HG03025 (cell line): ENCODE results near the gene MACROH2A2.
"Not testable (repeated sequence)": the region's sequence is repeated elsewhere in the genome, so short reads cannot be mapped to it uniquely, and the experiment has no call there.

Experiments used
- ATAC-seq: cut with Tn5 transposase; IDR thresholded peaks from one replicate; pipeline ENCODE4 v1.9.1; 2021; ENCODE audit warnings: mild to moderate bottlenecking, moderate library complexity; ENCODE audit not compliant: unreplicated experiment, low FRiP score

Gene MACROH2A2

DNA sequence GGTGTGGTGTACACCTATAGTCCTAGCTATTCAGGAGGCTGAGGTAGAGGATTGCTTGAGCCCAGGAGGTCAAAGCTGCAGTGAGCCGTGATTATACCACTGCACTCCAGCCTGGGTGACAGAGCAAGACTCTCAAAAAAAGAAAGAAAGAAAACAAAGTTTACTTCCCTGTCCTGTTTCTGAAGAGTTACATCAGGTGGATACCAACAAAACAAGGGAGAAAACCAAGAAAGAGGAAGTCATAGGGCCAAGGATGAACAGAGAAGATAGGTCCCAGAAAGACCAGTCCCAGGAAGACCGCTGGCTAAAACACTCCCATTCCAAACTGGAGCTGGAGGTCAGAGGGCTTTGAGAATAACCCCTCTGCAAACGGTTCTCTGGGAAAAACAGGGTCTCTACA lies 13.5 kb downstream of the MACROH2A2 start:
- no peak for ATAC-seq

DNA sequence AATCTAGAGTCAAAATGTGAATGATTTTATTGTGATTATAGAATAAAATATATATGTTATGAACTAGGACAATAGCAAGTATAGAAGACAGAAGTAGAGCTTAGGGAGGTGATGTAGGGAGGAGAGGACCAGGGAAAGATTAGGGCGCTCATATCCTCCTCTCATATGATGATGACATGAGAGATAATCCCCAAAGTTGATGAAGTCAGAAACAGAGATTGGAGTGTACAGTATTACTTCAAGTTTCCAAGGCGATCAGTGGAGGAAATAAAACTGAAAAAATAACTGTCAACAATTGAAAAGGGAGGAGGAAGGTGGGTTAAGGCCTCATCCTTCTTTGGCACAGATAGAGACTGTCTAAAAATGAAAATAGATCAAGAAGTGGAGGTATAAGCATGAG lies 14.9 kb downstream of the MACROH2A2 start:
- no peak for ATAC-seq

GRCh38 chr10:70068925-70069324 lies 16.3 kb downstream of the MACROH2A2 start:
- no peak for ATAC-seq

GRCh38 chr10:70069346-70069745 lies 16.7 kb downstream of the MACROH2A2 start:
- ATAC-seq: no peak

GRCh38 chr10:70070834-70071233 lies 18.2 kb downstream of the MACROH2A2 start:
- no peak for ATAC-seq

DNA sequence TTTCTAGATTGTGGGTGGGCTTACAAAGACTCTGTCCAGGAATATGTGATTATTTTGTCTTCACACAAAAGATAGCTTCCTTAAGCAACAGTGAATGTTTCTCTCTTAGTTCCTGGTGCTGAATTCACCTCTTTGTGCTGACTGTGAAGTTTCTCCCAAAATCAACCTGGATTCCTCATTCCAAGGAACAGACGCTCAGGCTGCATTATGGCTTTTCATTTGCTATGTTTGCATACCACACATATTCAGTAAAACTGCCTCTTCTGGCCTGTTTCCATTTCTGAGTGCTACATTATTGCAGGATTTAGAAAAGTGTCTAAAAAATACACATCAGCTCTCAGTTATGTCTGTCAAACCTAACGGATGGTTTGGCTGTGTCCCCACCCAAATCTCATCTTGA lies 21.5 kb downstream of the MACROH2A2 start:
- no peak for ATAC-seq

DNA sequence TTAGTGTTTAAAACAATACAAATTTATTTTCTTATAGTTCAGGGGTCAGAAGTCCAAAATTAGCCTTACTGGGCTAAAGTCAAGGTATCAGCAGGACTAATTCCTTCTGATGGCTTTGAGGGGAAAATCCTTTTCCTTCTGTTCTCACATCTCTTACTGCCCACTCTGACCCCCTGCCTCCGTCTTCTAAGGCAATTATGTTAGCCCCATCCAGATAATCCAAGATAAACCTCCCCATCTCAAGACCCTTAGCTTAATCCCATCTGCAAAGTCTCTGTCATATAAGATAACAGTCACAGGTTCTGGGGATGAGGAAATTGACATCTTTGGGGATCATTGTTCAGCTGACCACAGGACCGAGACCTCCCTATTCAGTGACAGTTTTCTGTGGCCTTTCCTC lies 22.3 kb downstream of the MACROH2A2 start:
- ATAC-seq: no peak

DNA sequence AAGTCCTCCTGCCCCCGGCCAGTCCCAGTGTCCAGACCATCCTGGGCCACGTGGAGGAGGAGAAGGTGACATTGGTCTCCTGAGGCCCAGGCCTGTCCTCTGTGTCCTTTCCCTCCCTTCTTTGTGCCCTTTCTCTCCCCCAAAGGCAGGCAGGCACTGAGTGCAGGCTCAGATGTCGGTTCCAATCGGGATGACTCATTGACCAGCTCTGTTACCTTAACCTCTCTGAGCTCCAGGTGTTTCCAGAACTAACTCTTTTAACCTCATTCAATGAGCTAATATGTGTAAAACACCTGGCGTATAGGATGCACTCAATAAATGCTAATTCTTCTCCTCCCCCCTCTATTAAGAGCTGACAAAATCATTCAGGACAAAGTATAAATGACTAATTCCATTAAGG lies 25.7 kb downstream of the MACROH2A2 start:
- no peak for ATAC-seq

DNA sequence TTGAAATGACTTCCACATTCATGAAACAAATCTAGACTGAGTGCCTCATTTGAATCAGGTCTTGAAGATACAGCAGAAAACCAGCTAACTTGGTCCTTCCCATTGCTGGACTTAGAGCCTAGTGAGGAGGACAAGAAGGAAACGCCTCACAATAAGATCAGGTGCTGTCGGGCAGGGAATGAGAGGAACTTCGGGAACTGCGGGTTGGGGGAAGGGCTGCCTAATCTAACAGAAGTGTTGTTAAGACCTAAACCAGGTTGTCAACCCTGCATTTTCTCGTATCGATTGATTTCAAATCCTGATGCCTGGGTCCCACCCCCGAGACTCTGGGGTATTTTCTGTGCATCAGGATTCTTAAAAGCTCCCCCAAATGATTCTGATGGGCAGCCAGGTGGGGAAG lies 26.3 kb downstream of the MACROH2A2 start:
- no peak for ATAC-seq

GRCh38 chr10:70080789-70081188 lies 28.1 kb downstream of the MACROH2A2 start:
- not testable (repeated sequence) for ATAC-seq

DNA sequence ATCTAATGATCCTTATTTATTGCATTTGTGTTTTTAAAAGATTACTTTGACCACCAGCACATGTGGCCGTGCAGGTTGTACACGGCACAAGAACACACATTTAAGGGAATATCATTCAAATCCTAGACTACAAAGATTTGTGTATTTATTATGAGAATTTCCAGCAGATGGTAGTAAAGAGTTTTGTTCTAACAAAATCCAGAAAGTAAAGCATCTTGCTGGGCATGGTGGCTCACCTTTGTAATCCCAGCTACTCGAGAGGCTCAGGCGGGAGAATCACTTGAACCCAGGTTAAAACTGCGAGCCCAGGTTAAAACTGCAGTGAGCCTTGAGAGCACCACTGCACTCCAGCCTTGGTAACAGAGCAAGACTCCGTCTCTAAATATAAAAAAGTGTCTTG lies 31.5 kb downstream of the MACROH2A2 start:
- ATAC-seq: no peak

DNA sequence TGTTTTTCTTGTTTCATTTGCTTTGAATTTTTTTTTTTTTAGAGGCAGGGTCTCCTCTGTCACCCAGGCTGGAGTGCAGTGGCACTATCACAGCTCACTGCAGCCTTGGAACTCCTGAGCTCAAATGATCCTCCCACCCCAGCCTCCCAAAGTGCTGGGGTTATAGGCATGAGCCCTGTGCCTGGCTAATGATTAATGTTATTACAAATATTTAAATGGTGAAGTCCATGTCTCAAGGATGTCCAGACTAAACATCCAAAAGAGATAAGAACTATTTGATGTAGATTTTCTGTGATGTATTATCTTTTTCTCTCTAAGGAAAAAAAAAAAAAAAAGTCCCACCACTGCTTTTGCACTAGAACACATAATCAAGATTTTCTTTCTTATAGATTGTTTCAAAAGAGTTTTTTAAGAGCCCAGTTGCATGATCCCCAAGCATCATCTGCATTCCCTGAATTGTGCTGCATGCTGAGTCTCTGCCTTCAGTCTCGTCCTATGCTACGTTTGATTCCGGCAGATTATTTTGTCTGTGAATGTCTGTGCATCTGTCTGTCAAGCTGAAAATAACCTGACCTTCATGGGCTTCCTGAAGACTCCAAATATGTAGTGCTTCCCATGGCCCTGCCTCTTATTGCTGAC lies 33.4 kb downstream of the MACROH2A2 start:
- ATAC-seq: no peak

DNA sequence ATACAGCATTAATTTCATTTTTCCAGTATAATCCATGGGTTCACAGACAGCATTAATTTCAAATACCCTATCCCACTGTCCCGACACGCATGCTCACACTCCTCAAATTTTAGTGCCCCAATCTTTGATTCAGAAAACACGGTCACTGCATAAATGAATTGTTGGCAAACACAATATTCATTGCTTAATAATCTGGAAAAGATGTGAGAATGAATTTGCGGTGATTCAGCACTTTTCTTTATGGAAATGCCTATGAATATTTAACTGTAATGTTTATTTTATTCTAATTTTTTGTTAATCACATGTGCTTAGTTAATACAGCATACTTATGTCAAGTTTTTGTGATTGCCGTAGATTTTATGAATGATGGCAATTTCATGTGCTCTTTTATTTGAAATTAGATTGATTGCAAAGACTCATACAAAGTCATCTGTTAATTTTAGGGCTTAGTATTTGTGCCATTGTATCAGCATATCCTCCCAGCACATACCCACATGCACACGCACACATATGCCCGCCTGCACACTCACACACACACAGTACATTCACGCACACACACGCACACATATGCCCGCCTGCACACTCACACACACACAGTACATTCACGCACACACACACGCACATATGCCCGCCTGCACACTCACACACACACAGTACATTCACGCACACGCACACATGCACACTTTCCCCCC lies 35.1 kb downstream of the MACROH2A2 start:
- ATAC-seq: no peak

DNA sequence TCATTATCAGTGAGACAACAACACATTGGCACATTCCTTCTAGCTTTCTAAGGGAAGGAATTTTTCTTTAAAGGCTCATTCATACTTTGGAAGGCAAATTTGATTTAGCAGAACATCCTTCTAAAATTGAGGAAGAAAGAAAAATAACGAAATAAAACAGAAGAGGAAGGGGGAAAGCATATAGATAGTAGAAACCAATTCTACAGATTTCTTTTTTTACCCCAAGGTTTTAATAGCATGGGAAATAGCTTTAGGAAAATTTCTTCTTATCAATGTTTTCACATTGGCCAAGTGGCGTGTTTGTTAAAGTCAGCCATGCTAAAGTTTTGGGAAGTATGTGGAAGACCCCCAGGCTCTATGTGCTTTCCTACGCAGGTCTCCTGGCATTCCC lies 35.7 kb downstream of the MACROH2A2 start:
- no peak for ATAC-seq

- ATAC-seq: no peak
Observed at GRCh38 chr10:70090013-70090412, 37.4 kb downstream of the MACROH2A2 start.

DNA sequence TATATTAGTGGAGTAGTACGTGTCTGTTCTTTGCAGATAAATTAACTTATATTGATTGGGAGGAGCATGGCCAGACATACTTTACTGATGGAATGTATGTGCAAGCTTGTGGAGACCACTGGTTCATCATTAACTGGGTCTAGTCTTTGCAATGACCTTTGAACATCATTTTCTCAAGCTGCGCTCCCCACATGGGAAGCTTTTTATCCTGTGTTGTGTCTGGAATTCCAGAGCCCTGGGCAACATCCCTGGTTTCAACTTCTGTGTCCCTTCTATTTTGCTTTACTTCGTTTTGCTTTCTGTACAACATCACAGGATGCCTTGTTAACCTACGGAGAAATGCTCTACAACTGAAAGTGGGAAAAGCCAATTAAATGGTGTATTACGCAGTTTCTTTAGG lies 38.3 kb downstream of the MACROH2A2 start:
- no peak for ATAC-seq

GRCh38 chr10:70092389-70092718 lies 39.7 kb downstream of the MACROH2A2 start:
- ATAC-seq: no peak

GRCh38 chr10:70093335-70093944 lies 40.8 kb downstream of the MACROH2A2 start:
- no peak for ATAC-seq

DNA sequence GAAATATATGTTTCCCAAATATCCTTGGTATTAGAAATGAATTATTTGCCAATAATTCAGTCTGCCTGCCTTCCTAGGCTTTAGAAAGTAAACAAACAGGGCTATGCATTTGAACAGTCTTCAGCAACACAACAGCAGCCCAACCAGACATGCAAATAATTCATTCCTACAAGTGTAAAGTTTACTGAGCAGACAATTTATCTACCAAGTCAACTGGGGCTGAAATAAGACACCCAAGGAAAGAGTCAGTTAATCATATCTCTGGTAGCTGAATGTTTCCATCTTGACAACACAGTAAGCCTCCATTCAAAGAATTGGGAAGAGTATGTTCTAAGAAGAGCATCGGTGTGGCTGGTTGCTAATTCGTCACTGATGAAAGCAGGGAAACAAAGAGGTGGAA lies 41.6 kb downstream of the MACROH2A2 start:
- ATAC-seq: no peak

- ATAC-seq: no peak
Observed at GRCh38 chr10:70096016-70096704, 43.5 kb downstream of the MACROH2A2 start.

DNA sequence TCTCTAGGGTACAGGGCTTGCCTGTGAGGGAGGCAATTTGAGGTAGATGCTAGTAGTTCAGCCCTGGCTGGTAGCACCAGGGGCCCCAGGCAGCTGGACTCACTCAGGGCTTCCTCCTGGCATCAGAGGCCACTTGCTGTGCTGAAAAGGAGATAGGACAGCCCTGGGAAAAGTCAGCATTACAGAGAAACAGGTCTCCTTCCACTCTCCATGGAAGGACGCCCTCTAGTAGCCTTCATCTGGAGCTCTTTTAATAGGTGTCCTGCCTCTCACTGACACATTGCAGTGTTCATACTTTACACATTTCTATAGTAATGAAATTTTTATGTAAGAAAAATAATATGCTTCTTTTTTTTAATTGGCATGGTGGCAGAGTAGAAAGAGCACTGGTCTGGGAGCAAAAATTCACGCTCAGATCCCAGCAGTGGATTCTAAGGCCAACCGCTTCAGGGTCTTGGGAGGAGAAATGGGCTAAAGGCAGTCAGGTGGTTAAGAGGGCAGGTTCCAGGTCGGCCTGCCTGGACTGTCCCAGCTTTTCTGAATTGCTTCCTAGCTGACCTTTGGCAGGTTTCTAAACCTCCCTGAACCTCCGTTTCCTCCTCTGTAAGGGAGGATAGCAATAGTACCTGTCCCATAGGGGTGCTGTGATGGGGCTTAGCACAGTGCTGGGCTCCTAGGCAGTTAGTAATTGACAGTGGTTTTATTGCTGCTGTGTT lies 44.2 kb downstream of the MACROH2A2 start:
- ATAC-seq: no peak
